GM20000 (cell line): Measurements from ENCODE around the gene DNAH1.

Source experiments
- DNase-seq: peaks from one replicate; pipeline ENCODE4 v3.0.0; 2012; ENCODE audit warnings: low spot score
- CTCF ChIP-seq: IDR thresholded peaks from 2 replicates; pipeline ENCODE4 v1.5.1; 2012; ENCODE audit warnings: mild to moderate bottlenecking, control low read depth; ENCODE audit errors: extremely low read depth, missing control alignments

Gene DNAH1

DNA sequence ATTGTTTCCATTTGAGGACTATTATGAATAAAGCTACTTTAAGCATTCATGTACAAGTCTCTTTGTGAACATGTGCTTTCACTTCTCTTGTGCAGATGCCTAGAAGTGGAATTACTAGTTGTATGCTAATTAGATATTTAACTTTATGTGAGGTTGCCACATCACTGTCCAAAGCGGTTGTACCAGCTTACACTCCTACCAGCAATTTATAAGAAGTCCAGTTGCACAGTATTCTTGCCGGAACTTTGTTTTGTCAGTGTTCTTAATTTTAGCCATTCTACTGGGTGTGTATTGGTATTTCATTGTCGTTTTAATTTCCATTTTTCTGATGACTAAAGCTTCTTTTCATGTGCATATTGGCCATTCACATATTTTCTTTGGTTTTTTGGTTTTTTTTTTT, 99.7 kb downstream of the DNAH1 start:
- no peak for TF ChIP-seq CTCF
- no peak for DNase-seq

GRCh38 chr3:52420388-52420787, 104.3 kb downstream of the DNAH1 start:
- no peak for DNase-seq
- no peak for TF ChIP-seq CTCF

DNA sequence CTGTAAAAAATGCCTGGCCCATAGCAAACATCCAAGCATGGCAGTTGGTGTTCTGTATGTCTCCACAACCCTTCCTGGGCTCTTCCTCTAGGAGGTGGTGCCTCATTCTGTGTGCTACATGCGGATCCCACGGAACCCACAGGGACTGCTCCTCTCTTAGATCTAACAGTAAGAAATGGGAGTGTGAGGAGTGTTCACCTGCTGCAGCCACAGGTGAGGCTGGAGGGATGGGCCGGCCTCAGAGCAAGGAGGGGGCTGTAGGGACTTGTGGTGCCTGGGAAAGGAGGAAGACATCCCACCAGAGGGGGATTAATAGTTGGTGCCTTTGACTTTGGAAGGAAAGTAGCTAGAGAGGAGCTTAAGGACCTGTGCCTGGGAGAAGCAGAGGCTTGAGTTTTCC, 106.5 kb downstream of the DNAH1 start:
- TF ChIP-seq CTCF: no peak
- DNase-seq: no peak

GRCh38 chr3:52423173-52423572, 107.1 kb downstream of the DNAH1 start:
- no peak for DNase-seq
- no peak for TF ChIP-seq CTCF

DNA sequence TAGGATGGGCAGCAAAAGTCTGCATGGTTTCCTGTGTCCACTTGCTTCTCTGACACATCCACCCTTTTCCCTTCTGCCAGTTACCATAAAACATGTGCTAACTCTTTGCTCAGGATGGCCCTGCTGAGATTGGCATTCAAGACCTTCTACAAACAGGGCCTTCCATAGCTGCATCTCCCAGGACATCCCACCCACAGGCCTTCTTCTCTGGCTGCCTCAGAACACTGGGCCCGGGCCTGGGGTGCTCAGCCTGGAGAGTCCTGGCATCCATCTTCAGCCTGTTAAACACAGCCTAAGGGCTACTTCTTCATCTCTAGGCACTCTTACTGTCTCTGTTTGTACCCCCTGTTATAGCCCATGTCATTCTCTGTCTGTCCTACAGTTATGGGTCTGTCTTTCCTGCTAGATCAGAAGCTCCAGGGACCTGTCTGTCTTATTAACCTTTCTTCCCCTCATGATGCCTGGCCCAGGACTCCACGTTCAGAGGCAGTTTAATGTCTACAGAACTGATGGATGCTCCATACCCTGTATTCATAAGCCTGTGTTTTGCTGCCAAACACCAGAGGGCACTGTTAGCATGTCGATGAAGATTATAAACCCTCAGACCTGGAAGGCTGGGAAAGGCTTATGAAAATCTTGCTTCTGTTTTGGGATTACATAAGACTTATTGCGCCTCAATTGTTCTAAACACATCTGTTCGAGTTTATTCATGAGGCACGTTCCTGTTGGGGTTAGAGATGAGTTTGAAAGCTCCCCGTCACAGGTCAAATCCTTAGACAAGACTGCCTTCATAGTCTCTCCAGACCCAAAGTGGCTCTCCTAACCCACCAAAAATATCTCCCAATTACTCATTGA, 112.3 kb downstream of the DNAH1 start:
- DNase-seq: peak; percentile 57

GRCh38 chr3:52429031-52429430, 112.9 kb downstream of the DNAH1 start:
- no peak for DNase-seq
- TF ChIP-seq CTCF: no peak

More for the DNA sequence above, 112.3 kb downstream of the DNAH1 start:
- TF ChIP-seq CTCF: peak; percentile 69

DNA sequence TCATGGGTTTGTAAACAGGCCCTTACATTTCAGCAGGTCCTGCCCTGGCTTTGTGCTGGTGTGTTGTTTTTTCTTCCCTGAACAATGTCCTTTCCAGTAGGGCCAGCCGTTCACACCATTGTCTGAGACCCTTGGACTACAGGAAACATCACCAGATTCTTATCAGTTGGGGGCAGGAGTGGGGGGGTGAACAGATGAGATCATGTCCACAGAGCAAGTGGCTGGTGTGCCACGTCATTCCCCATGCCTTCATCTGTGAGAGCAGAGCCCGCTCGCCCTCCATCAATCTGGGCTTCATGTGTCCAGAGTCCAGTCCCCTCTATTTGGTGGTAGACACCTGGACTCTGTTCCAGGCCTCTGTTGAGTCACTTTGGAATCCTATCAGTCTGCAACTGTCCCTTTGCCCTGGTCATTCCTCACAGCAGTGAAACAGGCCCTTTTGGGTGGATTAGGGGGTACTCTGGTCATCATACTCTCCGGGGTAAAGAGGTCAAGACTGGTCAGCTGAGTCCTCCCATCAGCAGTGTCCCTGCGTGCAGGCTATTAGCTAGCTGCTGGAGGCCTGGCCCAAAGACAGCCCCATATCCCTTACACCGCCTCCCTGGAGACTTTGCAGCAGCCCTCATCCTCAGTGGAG, 113.8 kb downstream of the DNAH1 start:
- TF ChIP-seq CTCF: no peak
- no peak for DNase-seq
